Natural killer cell (primary cell): Measurements from ENCODE around the gene FEM1A. TPM values are rescaled to one million over a fixed set of nuclear protein-coding genes. Genes with fewer than 3 reads are reported as not detected.

ENCODE experiments used
- ATAC-seq, 3 donors: fragments of 150-1000 bp in 2 of 3; fragments of 200-7000 bp in 1 of 3; cut with Tn5 transposase; 1 replicate in 1 of 3; 2 replicates in 2 of 3; pipeline ENCODE4 v1.10.0; 2021; ENCODE audit warnings: mild to moderate bottlenecking in 2 of 3, moderate library complexity in 2 of 3
- DNase-seq, 2 donors: peaks; one replicate each; pipeline versions ENCODE4 v3.0.0 to v3.0.0-alpha.2; 2013 to 2021; ENCODE audit warnings: mixed read lengths in 1 of 2
- H3K27ac ChIP-seq: one replicate; pipeline ENCODE4 v1.5.1; 2013; ENCODE audit warnings: mild to moderate bottlenecking, low read length
- H3K27me3 ChIP-seq: one replicate; pipeline ENCODE4 v1.6.1; 2013; ENCODE audit warnings: low read length; ENCODE audit not compliant: control insufficient read depth, insufficient read depth
- H3K36me3 ChIP-seq: one replicate; pipeline ENCODE4 v1.6.1; 2013; ENCODE audit warnings: low read length; ENCODE audit not compliant: control insufficient read depth, insufficient read depth
- H3K4me1 ChIP-seq: one replicate; pipeline ENCODE4 v1.6.1; 2013; ENCODE audit warnings: low read length; ENCODE audit not compliant: control insufficient read depth, insufficient read depth
- H3K4me3 ChIP-seq: one replicate; pipeline ENCODE4 v1.5.1; 2013; ENCODE audit warnings: low read length
- H3K9me3 ChIP-seq: one replicate; pipeline ENCODE4 v1.6.1; 2013; ENCODE audit warnings: low read length; ENCODE audit not compliant: control insufficient read depth, insufficient read depth
- H3K27ac Mint-ChIP-seq, 2 donors: one replicate each; pipeline ENCODE4 v1.8.0; 2022; ENCODE audit warnings: mild to moderate bottlenecking in 2 of 2, mixed read lengths in 2 of 2, moderate library complexity in 1 of 2
- H3K27me3 Mint-ChIP-seq, 2 donors: one replicate each; pipeline ENCODE4 v1.8.0; 2022; ENCODE audit warnings: low read depth in 2 of 2, mixed read lengths in 2 of 2
- H3K36me3 Mint-ChIP-seq: one replicate; pipeline ENCODE4 v1.8.0; 2022; ENCODE audit warnings: mixed read lengths
- H3K4me1 Mint-ChIP-seq, 2 donors: one replicate each; pipeline ENCODE4 v1.8.0; 2022; ENCODE audit warnings: mixed read lengths in 2 of 2
- H3K4me3 Mint-ChIP-seq: one replicate; pipeline ENCODE4 v1.8.0; 2022; ENCODE audit warnings: mild to moderate bottlenecking, moderate library complexity, mixed read lengths
- H3K9me3 Mint-ChIP-seq, 2 donors: one replicate each; pipeline ENCODE4 v1.8.0; 2022; ENCODE audit warnings: mixed read lengths in 2 of 2
- WGBS: methylation state at CpG from one replicate; pipeline ENCODE4 v1.1.7; 2013; ENCODE audit warnings: missing lambda C conversion rate; ENCODE audit not compliant: insufficient coverage; 5-methylcytosine and 5-hydroxymethylcytosine counted together
- intact Hi-C: fragments of 100-400 bp; cut with micrococcal nuclease; formaldehyde crosslinking; loops from one replicate; pipeline ENCODE4 v1.14.2; 2022
- total RNA-seq, 4 donors: library from RNA; stranded (reverse); fragments of 120-200 nt in 1 of 4; gene quantifications; one replicate each; pipeline versions ENCODE4 v1.2.3 to v1.2.4, GENCODE V29; 2013 to 2022
- TF ChIP-seq, protein P1 (sequence below): fragments of 200-600 bp; IDR thresholded peaks from one replicate; pipeline ENCODE4 v1.8.0; 2022; ENCODE audit warnings: antibody characterized with exemption

The FEM1A gene
- total RNA-seq, 3 donors from 2014 or later (not counting 1 experiment from before 2014, with no cell fraction given): 11.0 to 13.9 (median 13.7) TPM

DNA sequence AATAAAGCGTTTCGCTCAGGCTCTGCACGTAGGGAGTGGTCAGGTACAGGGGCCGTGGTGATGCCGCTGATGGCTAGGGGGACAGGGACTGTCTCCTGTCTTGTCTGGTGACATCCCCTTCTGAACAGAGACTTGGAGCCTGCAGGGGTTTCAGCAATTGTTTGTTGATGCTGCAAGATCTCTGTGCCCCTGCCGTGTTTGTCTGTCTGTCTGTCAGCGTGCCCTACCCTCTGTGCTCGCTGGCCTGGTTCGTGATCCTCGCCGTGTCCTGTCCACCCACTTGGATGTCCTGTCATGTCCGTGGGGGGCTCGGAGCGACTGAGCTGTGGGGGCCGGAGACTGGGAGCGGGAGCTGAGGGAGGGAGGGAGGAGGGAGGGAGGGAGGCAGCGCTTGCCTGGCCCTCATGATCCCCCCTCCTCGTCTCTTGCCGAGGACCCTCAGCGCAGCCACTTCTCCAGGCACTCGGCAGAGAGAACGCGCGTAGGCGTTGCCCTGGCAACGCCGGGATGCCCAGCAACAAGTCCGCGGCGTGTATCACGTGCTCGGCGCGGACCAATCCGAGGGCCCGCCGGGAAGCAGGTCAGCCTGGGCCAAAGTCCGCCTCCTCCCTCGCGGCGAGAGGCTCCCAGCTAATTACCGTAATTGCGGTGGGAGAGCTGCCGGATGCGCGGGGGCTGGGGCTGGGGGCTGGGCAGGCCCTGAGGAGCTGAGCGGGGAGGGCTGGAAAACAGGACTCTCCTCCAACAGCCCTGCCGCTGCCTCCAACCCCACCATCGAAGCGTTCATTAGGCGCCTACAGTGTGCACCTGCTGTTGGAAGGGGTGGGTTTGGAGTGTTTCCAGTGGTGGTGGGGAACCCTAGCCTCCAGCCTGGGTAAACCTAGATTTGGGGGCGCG, 31.9 kb upstream of the FEM1A start:
- WGBS: 5% methylated on average over 51 of the region's 53 CpGs
- peak overlapping the region; percentile 45 for H3K4me3 Mint-ChIP-seq

GRCh38 chr19:4760285-4760650, 31.3 kb upstream of the FEM1A start:
- Histone ChIP-seq H3K4me3 (peak overlapping the region; percentile 23), H3K36me3 (no peaks in the 10 kb centered on the region), H3K9me3 (no peaks in the 10 kb centered on the region), H3K4me1 (peaks cover 15% of the 10 kb centered on the region), H3K27ac (no peak overlapping the region), H3K27me3 (peaks cover 5% of the 10 kb centered on the region)
- H3K27ac Mint-ChIP-seq: peak overlapping the region in 1 of 2 donors; percentile 80
- peaks cover 11% of the 10 kb centered on the region in 2 donors for H3K27me3 Mint-ChIP-seq
- H3K4me1 Mint-ChIP-seq: peaks cover 0 to 4% of the 10 kb centered on the region in 2 donors
- TF ChIP-seq, protein P1, sequence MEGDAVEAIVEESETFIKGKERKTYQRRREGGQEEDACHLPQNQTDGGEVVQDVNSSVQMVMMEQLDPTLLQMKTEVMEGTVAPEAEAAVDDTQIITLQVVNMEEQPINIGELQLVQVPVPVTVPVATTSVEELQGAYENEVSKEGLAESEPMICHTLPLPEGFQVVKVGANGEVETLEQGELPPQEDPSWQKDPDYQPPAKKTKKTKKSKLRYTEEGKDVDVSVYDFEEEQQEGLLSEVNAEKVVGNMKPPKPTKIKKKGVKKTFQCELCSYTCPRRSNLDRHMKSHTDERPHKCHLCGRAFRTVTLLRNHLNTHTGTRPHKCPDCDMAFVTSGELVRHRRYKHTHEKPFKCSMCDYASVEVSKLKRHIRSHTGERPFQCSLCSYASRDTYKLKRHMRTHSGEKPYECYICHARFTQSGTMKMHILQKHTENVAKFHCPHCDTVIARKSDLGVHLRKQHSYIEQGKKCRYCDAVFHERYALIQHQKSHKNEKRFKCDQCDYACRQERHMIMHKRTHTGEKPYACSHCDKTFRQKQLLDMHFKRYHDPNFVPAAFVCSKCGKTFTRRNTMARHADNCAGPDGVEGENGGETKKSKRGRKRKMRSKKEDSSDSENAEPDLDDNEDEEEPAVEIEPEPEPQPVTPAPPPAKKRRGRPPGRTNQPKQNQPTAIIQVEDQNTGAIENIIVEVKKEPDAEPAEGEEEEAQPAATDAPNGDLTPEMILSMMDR: no peak
- DNase-seq: no peak
- peak overlapping the region; percentile 49 for H3K4me3 Mint-ChIP-seq
- 48% methylated on average over 8 of the region's 10 CpGs for WGBS
- H3K36me3 Mint-ChIP-seq: no peaks in the 10 kb centered on the region
- no peaks in the 10 kb centered on the region for H3K9me3 Mint-ChIP-seq
- intact Hi-C loops: no loop called here
- no peak for ATAC-seq

More for the DNA sequence above, 31.9 kb upstream of the FEM1A start:
- H3K9me3 ChIP-seq: no peaks in the 10 kb centered on the region
- ATAC-seq (peak; percentile 82 to 95 (median 92)), DNase-seq (peak; percentile 76 to 77)
- H3K4me1 ChIP-seq: peaks cover 15% of the 10 kb centered on the region
- H3K27me3 Mint-ChIP-seq: peaks cover 11% of the 10 kb centered on the region in 2 donors
- H3K27ac Mint-ChIP-seq: peak overlapping the region; percentile 56 to 80
- H3K27ac ChIP-seq: peak overlapping the region; percentile 15
- H3K4me1 Mint-ChIP-seq: peaks cover 0 to 4% of the 10 kb centered on the region in 2 donors
- intact Hi-C loops: no loop called here
- H3K27me3 ChIP-seq: peaks cover 5% of the 10 kb centered on the region
- TF ChIP-seq, protein P1: no peak
- no peaks in the 10 kb centered on the region for H3K36me3 ChIP-seq
- no peaks in the 10 kb centered on the region for H3K9me3 Mint-ChIP-seq
- H3K4me3 ChIP-seq: peak overlapping the region; percentile 23
- no peaks in the 10 kb centered on the region for H3K36me3 Mint-ChIP-seq

- H3K27me3 Mint-ChIP-seq: peaks cover 11 to 13% of the 10 kb centered on the region in 2 donors
- H3K36me3 Mint-ChIP-seq: no peaks in the 10 kb centered on the region
- peak overlapping the region in 1 of 2 donors; percentile 62 for H3K27ac Mint-ChIP-seq
- intact Hi-C loops: no loop called here
- no peaks in the 10 kb centered on the region for H3K9me3 Mint-ChIP-seq
- WGBS: 82% methylated on average over 6 of the region's 6 CpGs
- peaks cover 0 to 4% of the 10 kb centered on the region in 2 donors for H3K4me1 Mint-ChIP-seq
- Histone ChIP-seq H3K27me3 (peaks cover 5% of the 10 kb centered on the region), H3K36me3 (no peaks in the 10 kb centered on the region), H3K4me1 (peaks cover 15% of the 10 kb centered on the region), H3K4me3 (no peak overlapping the region), H3K9me3 (no peaks in the 10 kb centered on the region), H3K27ac (no peak overlapping the region)
- TF ChIP-seq, protein P1: no peak
- no peak for DNase-seq
- no peak overlapping the region for H3K4me3 Mint-ChIP-seq
- no peak for ATAC-seq
Measured at GRCh38 chr19:4763021-4763420, 28.5 kb upstream of the FEM1A start.
